Suprapubic skin (tissue), 3 donors: Measurements from ENCODE around the gene ARL5C.

Source experiments
- CTCF ChIP-seq, 2 donors: fragments of 200-600 bp in 1 of 2; fragments of 450-650 bp in 1 of 2; sonication (generic) in 1 of 2; IDR thresholded peaks; one replicate each; pipeline ENCODE4 v1.5.1; 2016 to 2019; ENCODE audit warnings: antibody characterized with exemption in 2 of 2, mild to moderate bottlenecking in 1 of 2, moderate library complexity in 1 of 2
- POLR2A ChIP-seq, 2 donors: fragments of 450-650 bp; IDR thresholded peaks; one replicate each; pipeline ENCODE4 v1.6.1; 2017; ENCODE audit warnings: antibody characterized with exemption in 2 of 2, mild to moderate bottlenecking in 2 of 2, moderate library complexity in 2 of 2

GRCh38 chr17:39107973-39108372 is 58.0 kb downstream of the ARL5C start:
- TF ChIP-seq POLR2A (IDR thresholded peaks at IDR 0.05) (no peak), CTCF (IDR thresholded peaks at IDR 0.05) (no peak)
